GM23338 (cell line): ENCODE results near the gene CA12. TPM values are rescaled to one million over a fixed set of nuclear protein-coding genes. Genes with fewer than 3 reads are reported as not detected.

ENCODE experiments used
- ATAC-seq: fragments of 200-7000 bp; cut with Tn5 transposase; 3 replicates; pipeline ENCODE4 v1.9.1; 2020
- DNase-seq: peaks from one replicate; pipeline ENCODE4 v3.0.0-alpha.2; 2015; ENCODE audit warnings: low spot score
- H2AFZ ChIP-seq: fragments of 200-600 bp; sonication (generic); 2 replicates; pipeline ENCODE4 v1.8.0; 2016; ENCODE audit warnings: antibody characterized with exemption, mild to moderate bottlenecking, moderate library complexity
- H3F3A ChIP-seq: fragments of 200-600 bp; sonication (generic); replicated peaks from 2 replicates; pipeline ENCODE4 v1.8.0; 2017; ENCODE audit warnings: antibody characterized with exemption, mixed run types, low read depth
- H3K27ac ChIP-seq: fragments of 200-600 bp; sonication (generic); 2 replicates; pipeline ENCODE4 v1.6.1; 2016; ENCODE audit warnings: low read depth
- H3K27me3 ChIP-seq: fragments of 200-600 bp; sonication (generic); 2 replicates; pipeline ENCODE4 v1.8.0; 2016; ENCODE audit warnings: mild to moderate bottlenecking, mixed run types, moderate library complexity; ENCODE audit not compliant: insufficient read depth
- H3K36me3 ChIP-seq: fragments of 200-600 bp; sonication (generic); 2 replicates; pipeline ENCODE4 v1.8.0; 2016; ENCODE audit warnings: mild to moderate bottlenecking; ENCODE audit not compliant: insufficient read depth
- H3K4me1 ChIP-seq: fragments of 200-600 bp; sonication (generic); 2 replicates; pipeline ENCODE4 v1.8.0; 2016; ENCODE audit warnings: mild to moderate bottlenecking, moderate library complexity; ENCODE audit not compliant: insufficient read depth
- H3K4me2 ChIP-seq: fragments of 200-600 bp; sonication (generic); 2 replicates; pipeline ENCODE4 v1.7.1; 2017; ENCODE audit warnings: mixed run types
- H3K4me3 ChIP-seq: fragments of 200-600 bp; sonication (generic); 2 replicates; pipeline ENCODE4 v1.6.1; 2016; ENCODE audit warnings: mixed run types
- H3K79me2 ChIP-seq: fragments of 200-600 bp; sonication (generic); replicated peaks from 2 replicates; pipeline ENCODE4 v1.8.0; 2017; ENCODE audit warnings: mild to moderate bottlenecking; ENCODE audit not compliant: insufficient read depth
- H3K9me2 ChIP-seq: fragments of 200-600 bp; sonication (generic); 2 replicates; pipeline ENCODE4 v1.8.0; 2017; ENCODE audit not compliant: insufficient read depth
- H4K20me1 ChIP-seq: fragments of 200-600 bp; sonication (generic); replicated peaks from 2 replicates; pipeline ENCODE4 v1.8.0; 2017; ENCODE audit warnings: mild to moderate bottlenecking; ENCODE audit not compliant: insufficient read depth
- H3K27ac Mint-ChIP-seq: 2 replicates; pipeline ENCODE4 v1.8.0; 2020; ENCODE audit warnings: inconsistent platforms, mild to moderate bottlenecking, moderate library complexity, mixed read lengths
- H3K27me3 Mint-ChIP-seq: 3 replicates; pipeline ENCODE4 v1.8.0; 2022; ENCODE audit warnings: low read depth, mild to moderate bottlenecking, moderate library complexity, mixed read lengths, inconsistent platforms; ENCODE audit not compliant: insufficient read depth, poor library complexity
- H3K36me3 Mint-ChIP-seq: 3 replicates; pipeline ENCODE4 v1.8.0; 2021; ENCODE audit warnings: low read depth, mild to moderate bottlenecking, inconsistent platforms, moderate library complexity, mixed read lengths
- H3K4me1 Mint-ChIP-seq: 3 replicates; pipeline ENCODE4 v1.8.0; 2020; ENCODE audit warnings: mild to moderate bottlenecking, inconsistent platforms, mixed read lengths
- H3K4me3 Mint-ChIP-seq: 3 replicates; pipeline ENCODE4 v1.8.0; 2021; ENCODE audit warnings: moderate library complexity, mild to moderate bottlenecking, inconsistent platforms, mixed read lengths
- H3K9me3 Mint-ChIP-seq: 3 replicates; pipeline ENCODE4 v1.8.0; 2020; ENCODE audit warnings: moderate library complexity, mild to moderate bottlenecking, inconsistent platforms, mixed read lengths
- CREB1 ChIP-seq: fragments of 250-450 bp; sonication (Bioruptor Pico); IDR thresholded peaks from 2 replicates; pipeline ENCODE4 v1.5.0; 2020; ENCODE audit warnings: low read depth, mild to moderate bottlenecking, moderate library complexity
- EZH2 ChIP-seq: fragments of 200-600 bp; sonication (generic); IDR thresholded peaks from one replicate; pipeline ENCODE4 v1.8.0; 2017; ENCODE audit warnings: antibody characterized with exemption, mild to moderate bottlenecking, low read depth; ENCODE audit not compliant: unreplicated experiment
- EZH2phosphoT487 ChIP-seq: fragments of 200-600 bp; sonication (generic); IDR thresholded peaks from one replicate; pipeline ENCODE4 v1.8.1; 2018; ENCODE audit warnings: antibody characterized with exemption; ENCODE audit not compliant: unreplicated experiment
- JUNB ChIP-seq: IDR thresholded peaks from one replicate; pipeline ENCODE4 v1.6.1; 2016; ENCODE audit warnings: antibody characterized with exemption; ENCODE audit not compliant: unreplicated experiment
- NANOG ChIP-seq: IDR thresholded peaks from 2 replicates; pipeline ENCODE4 v1.6.1; 2016; ENCODE audit warnings: antibody characterized with exemption, borderline replicate concordance
- POLR2AphosphoS5 ChIP-seq: IDR thresholded peaks from 2 replicates; pipeline ENCODE4 v1.6.1; 2016; ENCODE audit warnings: antibody characterized with exemption, low read depth
- STAT1 ChIP-seq: IDR thresholded peaks from one replicate; pipeline ENCODE4 v1.6.1; 2016; ENCODE audit warnings: antibody characterized with exemption; ENCODE audit not compliant: unreplicated experiment
- ZNF114 ChIP-seq: fragments of 250-450 bp; sonication (Bioruptor Pico); IDR thresholded peaks from 2 replicates; pipeline ENCODE4 v1.5.0; 2020; ENCODE audit warnings: mild to moderate bottlenecking, moderate library complexity
- ZNF331 ChIP-seq: fragments of 250-450 bp; sonication (Bioruptor Pico); IDR thresholded peaks from 2 replicates; pipeline ENCODE4 v1.5.0; 2020; ENCODE audit warnings: low read depth, mild to moderate bottlenecking, moderate library complexity
- polyA plus RNA-seq: library from polyadenylated mRNA; unstranded; fragments of >200 nt; fragmentation: Nextera tagmentation; extraction: Ambion mirVana; gene quantifications from 2 replicates; pipeline ENCODE4 v1.2.1, GENCODE V29; 2016
- total RNA-seq: library from RNA; depleted of rRNA; stranded (reverse); fragments of >200 nt; shearing (Covaris generic); gene quantifications from 2 replicates; pipeline ENCODE4 v1.2.3, GENCODE V29; 2014
- TF ChIP-seq, protein P1 (sequence below): fragments of 250-450 bp; sonication (Bioruptor Pico); IDR thresholded peaks from 2 replicates; pipeline ENCODE4 v1.5.0; 2020; ENCODE audit warnings: mild to moderate bottlenecking, moderate library complexity
- TF ChIP-seq, protein P2 (sequence below): IDR thresholded peaks from one replicate; pipeline ENCODE4 v1.6.1; 2018; ENCODE audit warnings: antibody characterized with exemption; ENCODE audit not compliant: unreplicated experiment
- TF ChIP-seq, protein P3 (sequence below): IDR thresholded peaks from 2 replicates; pipeline ENCODE4 v1.6.1; 2016; ENCODE audit warnings: antibody characterized with exemption
- TF ChIP-seq, protein P4 (sequence below), 2 experiments: fragments of 200-600 bp in 1 of 2; sonication (generic) in 1 of 2; conservative IDR thresholded peaks; 2 replicates each; pipeline versions ENCODE4 v1.5.1 to v1.6.1; 2016 to 2017; ENCODE audit warnings: antibody characterized with exemption in 2 of 2, low read depth in 2 of 2, mild to moderate bottlenecking in 2 of 2, moderate library complexity in 1 of 2

Gene CA12
- total and polyA plus RNA-seq, 2 experiments from 2014 or later, result 2.9 to 5.2 TPM

DNA sequence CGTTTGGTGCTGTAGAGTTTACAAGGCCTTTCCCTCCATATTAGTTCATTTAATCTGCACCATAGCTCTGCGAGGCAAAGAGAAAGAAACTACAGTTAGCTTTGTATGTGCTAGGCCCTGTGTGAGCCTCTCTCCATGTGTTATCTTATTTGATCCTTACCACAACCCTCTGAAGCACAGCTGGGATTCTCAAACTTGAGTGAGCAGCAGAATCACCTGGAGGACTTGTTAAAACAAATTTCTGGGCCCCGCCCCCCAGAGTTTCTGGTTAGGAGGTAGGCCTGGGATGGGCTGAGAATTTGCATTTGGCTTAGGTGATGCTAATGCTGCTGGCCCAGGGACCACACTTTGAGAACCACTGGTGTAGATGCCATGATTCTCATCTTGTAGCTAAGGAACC is 12.3 kb downstream of the CA12 start:
- H3K27ac Mint-ChIP-seq, result no peak overlapping the region
- H3K27me3 Mint-ChIP-seq, result peaks cover 7% of the 10 kb centered on the region
- H3K4me3 Mint-ChIP-seq, result no peak overlapping the region
- H3K36me3 Mint-ChIP-seq, result no peaks in the 10 kb centered on the region
- Histone ChIP-seq H3K27ac (peak overlapping the region; percentile 32; the same call in 1 of the 2 replicates), H3K79me2 (no peaks in the 10 kb centered on the region), H3K4me3 (no peak overlapping the region), H3K4me1 (peaks cover 17% of the 10 kb centered on the region; the same call in 1 of the 2 replicates), H3K36me3 (no peaks in the 10 kb centered on the region), H4K20me1 (no peaks in the 10 kb centered on the region), H3K27me3 (no peaks in the 10 kb centered on the region), H2AFZ (0 out of 2 replicates have a peak overlapping the region, but pooled peaks have one; percentile 24), H3K4me2 (no peak overlapping the region), H3K9me2 (no peaks in the 10 kb centered on the region), H3F3A (no peaks in the 10 kb centered on the region)
- H3K4me1 Mint-ChIP-seq, result peaks cover 26% of the 10 kb centered on the region
- TF ChIP-seq JUNB (no peak), ZNF331 (CRISPR knock-in tag) (no peak), EZH2 (no peak), ZNF114 (CRISPR knock-in tag) (no peak), STAT1 (no peak), EZH2phosphoT487 (no peak), CREB1 (no peak), POLR2AphosphoS5 (no peak), NANOG (no peak)
- TF ChIP-seq, protein P1, sequence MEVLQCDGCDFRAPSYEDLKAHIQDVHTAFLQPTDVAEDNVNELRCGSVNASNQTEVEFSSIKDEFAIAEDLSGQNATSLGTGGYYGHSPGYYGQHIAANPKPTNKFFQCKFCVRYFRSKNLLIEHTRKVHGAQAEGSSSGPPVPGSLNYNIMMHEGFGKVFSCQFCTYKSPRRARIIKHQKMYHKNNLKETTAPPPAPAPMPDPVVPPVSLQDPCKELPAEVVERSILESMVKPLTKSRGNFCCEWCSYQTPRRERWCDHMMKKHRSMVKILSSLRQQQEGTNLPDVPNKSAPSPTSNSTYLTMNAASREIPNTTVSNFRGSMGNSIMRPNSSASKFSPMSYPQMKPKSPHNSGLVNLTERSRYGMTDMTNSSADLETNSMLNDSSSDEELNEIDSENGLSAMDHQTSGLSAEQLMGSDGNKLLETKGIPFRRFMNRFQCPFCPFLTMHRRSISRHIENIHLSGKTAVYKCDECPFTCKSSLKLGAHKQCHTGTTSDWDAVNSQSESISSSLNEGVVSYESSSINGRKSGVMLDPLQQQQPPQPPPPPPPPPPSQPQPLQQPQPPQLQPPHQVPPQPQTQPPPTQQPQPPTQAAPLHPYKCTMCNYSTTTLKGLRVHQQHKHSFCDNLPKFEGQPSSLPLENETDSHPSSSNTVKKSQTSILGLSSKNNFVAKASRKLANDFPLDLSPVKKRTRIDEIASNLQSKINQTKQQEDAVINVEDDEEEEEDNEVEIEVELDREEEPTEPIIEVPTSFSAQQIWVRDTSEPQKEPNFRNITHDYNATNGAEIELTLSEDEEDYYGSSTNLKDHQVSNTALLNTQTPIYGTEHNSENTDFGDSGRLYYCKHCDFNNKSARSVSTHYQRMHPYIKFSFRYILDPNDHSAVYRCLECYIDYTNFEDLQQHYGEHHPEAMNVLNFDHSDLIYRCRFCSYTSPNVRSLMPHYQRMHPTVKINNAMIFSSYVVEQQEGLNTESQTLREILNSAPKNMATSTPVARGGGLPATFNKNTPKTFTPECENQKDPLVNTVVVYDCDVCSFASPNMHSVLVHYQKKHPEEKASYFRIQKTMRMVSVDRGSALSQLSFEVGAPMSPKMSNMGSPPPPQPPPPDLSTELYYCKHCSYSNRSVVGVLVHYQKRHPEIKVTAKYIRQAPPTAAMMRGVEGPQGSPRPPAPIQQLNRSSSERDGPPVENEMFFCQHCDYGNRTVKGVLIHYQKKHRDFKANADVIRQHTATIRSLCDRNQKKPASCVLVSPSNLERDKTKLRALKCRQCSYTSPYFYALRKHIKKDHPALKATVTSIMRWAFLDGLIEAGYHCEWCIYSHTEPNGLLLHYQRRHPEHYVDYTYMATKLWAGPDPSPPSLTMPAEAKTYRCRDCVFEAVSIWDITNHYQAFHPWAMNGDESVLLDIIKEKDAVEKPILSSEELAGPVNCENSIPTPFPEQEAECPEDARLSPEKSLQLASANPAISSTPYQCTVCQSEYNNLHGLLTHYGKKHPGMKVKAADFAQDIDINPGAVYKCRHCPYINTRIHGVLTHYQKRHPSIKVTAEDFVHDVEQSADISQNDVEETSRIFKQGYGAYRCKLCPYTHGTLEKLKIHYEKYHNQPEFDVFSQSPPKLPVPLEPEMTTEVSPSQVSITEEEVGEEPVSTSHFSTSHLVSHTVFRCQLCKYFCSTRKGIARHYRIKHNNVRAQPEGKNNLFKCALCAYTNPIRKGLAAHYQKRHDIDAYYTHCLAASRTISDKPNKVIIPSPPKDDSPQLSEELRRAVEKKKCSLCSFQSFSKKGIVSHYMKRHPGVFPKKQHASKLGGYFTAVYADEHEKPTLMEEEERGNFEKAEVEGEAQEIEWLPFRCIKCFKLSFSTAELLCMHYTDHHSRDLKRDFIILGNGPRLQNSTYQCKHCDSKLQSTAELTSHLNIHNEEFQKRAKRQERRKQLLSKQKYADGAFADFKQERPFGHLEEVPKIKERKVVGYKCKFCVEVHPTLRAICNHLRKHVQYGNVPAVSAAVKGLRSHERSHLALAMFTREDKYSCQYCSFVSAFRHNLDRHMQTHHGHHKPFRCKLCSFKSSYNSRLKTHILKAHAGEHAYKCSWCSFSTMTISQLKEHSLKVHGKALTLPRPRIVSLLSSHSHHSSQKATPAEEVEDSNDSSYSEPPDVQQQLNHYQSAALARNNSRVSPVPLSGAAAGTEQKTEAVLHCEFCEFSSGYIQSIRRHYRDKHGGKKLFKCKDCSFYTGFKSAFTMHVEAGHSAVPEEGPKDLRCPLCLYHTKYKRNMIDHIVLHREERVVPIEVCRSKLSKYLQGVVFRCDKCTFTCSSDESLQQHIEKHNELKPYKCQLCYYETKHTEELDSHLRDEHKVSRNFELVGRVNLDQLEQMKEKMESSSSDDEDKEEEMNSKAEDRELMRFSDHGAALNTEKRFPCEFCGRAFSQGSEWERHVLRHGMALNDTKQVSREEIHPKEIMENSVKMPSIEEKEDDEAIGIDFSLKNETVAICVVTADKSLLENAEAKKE (CRISPR knock-in tag), result no peak
- TF ChIP-seq, protein P2, sequence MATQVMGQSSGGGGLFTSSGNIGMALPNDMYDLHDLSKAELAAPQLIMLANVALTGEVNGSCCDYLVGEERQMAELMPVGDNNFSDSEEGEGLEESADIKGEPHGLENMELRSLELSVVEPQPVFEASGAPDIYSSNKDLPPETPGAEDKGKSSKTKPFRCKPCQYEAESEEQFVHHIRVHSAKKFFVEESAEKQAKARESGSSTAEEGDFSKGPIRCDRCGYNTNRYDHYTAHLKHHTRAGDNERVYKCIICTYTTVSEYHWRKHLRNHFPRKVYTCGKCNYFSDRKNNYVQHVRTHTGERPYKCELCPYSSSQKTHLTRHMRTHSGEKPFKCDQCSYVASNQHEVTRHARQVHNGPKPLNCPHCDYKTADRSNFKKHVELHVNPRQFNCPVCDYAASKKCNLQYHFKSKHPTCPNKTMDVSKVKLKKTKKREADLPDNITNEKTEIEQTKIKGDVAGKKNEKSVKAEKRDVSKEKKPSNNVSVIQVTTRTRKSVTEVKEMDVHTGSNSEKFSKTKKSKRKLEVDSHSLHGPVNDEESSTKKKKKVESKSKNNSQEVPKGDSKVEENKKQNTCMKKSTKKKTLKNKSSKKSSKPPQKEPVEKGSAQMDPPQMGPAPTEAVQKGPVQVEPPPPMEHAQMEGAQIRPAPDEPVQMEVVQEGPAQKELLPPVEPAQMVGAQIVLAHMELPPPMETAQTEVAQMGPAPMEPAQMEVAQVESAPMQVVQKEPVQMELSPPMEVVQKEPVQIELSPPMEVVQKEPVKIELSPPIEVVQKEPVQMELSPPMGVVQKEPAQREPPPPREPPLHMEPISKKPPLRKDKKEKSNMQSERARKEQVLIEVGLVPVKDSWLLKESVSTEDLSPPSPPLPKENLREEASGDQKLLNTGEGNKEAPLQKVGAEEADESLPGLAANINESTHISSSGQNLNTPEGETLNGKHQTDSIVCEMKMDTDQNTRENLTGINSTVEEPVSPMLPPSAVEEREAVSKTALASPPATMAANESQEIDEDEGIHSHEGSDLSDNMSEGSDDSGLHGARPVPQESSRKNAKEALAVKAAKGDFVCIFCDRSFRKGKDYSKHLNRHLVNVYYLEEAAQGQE, result no peak
- TF ChIP-seq, protein P3, sequence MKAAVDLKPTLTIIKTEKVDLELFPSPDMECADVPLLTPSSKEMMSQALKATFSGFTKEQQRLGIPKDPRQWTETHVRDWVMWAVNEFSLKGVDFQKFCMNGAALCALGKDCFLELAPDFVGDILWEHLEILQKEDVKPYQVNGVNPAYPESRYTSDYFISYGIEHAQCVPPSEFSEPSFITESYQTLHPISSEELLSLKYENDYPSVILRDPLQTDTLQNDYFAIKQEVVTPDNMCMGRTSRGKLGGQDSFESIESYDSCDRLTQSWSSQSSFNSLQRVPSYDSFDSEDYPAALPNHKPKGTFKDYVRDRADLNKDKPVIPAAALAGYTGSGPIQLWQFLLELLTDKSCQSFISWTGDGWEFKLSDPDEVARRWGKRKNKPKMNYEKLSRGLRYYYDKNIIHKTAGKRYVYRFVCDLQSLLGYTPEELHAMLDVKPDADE, result no peak
- TF ChIP-seq, protein P4, sequence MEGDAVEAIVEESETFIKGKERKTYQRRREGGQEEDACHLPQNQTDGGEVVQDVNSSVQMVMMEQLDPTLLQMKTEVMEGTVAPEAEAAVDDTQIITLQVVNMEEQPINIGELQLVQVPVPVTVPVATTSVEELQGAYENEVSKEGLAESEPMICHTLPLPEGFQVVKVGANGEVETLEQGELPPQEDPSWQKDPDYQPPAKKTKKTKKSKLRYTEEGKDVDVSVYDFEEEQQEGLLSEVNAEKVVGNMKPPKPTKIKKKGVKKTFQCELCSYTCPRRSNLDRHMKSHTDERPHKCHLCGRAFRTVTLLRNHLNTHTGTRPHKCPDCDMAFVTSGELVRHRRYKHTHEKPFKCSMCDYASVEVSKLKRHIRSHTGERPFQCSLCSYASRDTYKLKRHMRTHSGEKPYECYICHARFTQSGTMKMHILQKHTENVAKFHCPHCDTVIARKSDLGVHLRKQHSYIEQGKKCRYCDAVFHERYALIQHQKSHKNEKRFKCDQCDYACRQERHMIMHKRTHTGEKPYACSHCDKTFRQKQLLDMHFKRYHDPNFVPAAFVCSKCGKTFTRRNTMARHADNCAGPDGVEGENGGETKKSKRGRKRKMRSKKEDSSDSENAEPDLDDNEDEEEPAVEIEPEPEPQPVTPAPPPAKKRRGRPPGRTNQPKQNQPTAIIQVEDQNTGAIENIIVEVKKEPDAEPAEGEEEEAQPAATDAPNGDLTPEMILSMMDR (conservative IDR thresholded peaks at IDR 0.05; ENCODE audit: low read depth in 2 of 2), result no peak
- peak; percentile 48 for ATAC-seq
- peak; percentile 55 for DNase-seq
- H3K9me3 Mint-ChIP-seq, result no peaks in the 10 kb centered on the region
